ENCODE data around the gene DHRSX. TPM values are rescaled to one million over a fixed set of nuclear protein-coding genes. Genes with fewer than 3 reads are reported as not detected.

DHRSX gene
- total RNA-seq, 3 donors from 2014 or later (not counting 1 experiment from before 2014, with no cell fraction given), result 21.5 to 26.1 (median 22.9) TPM

DNA sequence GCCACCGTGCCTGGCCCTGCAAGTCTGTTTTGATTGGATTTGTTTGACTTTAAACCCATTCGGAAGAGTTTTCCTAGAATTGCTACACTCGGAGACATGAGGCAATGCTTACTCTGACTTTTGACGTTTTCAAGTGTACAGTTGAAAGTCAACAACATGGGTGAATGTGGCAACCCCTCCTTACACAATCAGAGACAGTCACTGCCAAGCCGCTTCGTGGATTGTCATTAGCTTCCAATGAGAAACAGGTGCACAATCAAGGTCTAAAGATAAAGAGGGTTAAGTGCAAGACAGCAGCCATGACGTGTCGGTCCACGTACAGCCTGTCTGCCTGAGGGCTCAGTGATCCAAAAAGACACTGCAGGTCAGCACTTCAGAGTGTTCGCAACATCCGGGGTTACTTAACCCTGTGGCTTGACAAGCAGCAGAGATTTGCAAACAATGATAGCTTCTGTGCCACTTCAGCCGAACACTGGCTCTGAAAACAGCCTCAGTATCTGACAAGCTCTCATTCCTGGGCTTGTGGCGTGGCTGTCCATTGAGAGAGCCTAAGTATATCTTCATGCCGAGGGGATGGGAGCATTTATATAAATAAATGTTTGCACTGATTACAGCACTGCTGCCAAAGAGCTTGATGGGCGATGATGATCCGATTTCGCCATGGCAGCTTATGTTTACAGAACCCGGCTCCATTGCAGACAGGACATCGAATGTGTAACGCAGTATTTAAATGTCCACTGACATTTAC lies 180.0 kb downstream of the DHRSX start:
- intact Hi-C loops (cut with micrococcal nuclease), result no loop called here
- TF ChIP-seq, protein P1, sequence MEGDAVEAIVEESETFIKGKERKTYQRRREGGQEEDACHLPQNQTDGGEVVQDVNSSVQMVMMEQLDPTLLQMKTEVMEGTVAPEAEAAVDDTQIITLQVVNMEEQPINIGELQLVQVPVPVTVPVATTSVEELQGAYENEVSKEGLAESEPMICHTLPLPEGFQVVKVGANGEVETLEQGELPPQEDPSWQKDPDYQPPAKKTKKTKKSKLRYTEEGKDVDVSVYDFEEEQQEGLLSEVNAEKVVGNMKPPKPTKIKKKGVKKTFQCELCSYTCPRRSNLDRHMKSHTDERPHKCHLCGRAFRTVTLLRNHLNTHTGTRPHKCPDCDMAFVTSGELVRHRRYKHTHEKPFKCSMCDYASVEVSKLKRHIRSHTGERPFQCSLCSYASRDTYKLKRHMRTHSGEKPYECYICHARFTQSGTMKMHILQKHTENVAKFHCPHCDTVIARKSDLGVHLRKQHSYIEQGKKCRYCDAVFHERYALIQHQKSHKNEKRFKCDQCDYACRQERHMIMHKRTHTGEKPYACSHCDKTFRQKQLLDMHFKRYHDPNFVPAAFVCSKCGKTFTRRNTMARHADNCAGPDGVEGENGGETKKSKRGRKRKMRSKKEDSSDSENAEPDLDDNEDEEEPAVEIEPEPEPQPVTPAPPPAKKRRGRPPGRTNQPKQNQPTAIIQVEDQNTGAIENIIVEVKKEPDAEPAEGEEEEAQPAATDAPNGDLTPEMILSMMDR (IDR thresholded peaks at IDR 0.05), result no peak
- DNase-seq, result no peak
- Histone ChIP-seq H3K27ac (ENCODE audit: low read length) (no peak overlapping the region), H3K9me3 (ENCODE audit: control insufficient read depth, insufficient read depth, low read length) (no peaks in the 10 kb centered on the region), H3K36me3 (ENCODE audit: control insufficient read depth, insufficient read depth, low read length) (no peaks in the 10 kb centered on the region), H3K4me1 (ENCODE audit: control insufficient read depth, insufficient read depth, low read length) (no peaks in the 10 kb centered on the region), H3K27me3 (ENCODE audit: control insufficient read depth, insufficient read depth, low read length) (no peaks in the 10 kb centered on the region), H3K4me3 (ENCODE audit: low read length) (no peak overlapping the region)
- peak in 1 of 3 donors; percentile 75 for ATAC-seq
- Mint-ChIP-seq H3K4me3 (no peak overlapping the region), H3K9me3 (no peaks in the 10 kb centered on the region), H3K36me3 (no peaks in the 10 kb centered on the region), H3K27ac (no peak overlapping the region), H3K27me3 (ENCODE audit: low read depth in 2 of 2) (no peaks in the 10 kb centered on the region), H3K4me1 (peaks cover 7 to 8% of the 10 kb centered on the region in 2 donors)
- 90% methylated on average over 20 of the region's 20 CpGs for WGBS (ENCODE audit: insufficient coverage)

GRCh38 chrX:2320089-2320488 lies 180.7 kb downstream of the DHRSX start:
- H3K27ac ChIP-seq (ENCODE audit: low read length), result no peak overlapping the region
- H3K27ac Mint-ChIP-seq, result no peak overlapping the region
- no peak overlapping the region for H3K4me3 Mint-ChIP-seq
- no peaks in the 10 kb centered on the region for H3K9me3 ChIP-seq (ENCODE audit: control insufficient read depth, insufficient read depth, low read length)
- no peaks in the 10 kb centered on the region for H3K4me1 ChIP-seq (ENCODE audit: control insufficient read depth, insufficient read depth, low read length)
- DNase-seq (no peak), ATAC-seq (no peak)
- no peaks in the 10 kb centered on the region for H3K27me3 ChIP-seq (ENCODE audit: control insufficient read depth, insufficient read depth, low read length)
- 83% methylated on average over 6 of the region's 7 CpGs for WGBS (ENCODE audit: insufficient coverage)
- no peaks in the 10 kb centered on the region for H3K36me3 Mint-ChIP-seq
- no peak overlapping the region for H3K4me3 ChIP-seq (ENCODE audit: low read length)
- no peaks in the 10 kb centered on the region for H3K27me3 Mint-ChIP-seq (ENCODE audit: low read depth in 2 of 2)
- no peaks in the 10 kb centered on the region for H3K9me3 Mint-ChIP-seq
- intact Hi-C loops (cut with micrococcal nuclease), result no loop called here
- H3K36me3 ChIP-seq (ENCODE audit: control insufficient read depth, insufficient read depth, low read length), result no peaks in the 10 kb centered on the region
- TF ChIP-seq, protein P1 (IDR thresholded peaks at IDR 0.05), result no peak
- peaks cover 1 to 4% of the 10 kb centered on the region in 2 donors for H3K4me1 Mint-ChIP-seq

DNA sequence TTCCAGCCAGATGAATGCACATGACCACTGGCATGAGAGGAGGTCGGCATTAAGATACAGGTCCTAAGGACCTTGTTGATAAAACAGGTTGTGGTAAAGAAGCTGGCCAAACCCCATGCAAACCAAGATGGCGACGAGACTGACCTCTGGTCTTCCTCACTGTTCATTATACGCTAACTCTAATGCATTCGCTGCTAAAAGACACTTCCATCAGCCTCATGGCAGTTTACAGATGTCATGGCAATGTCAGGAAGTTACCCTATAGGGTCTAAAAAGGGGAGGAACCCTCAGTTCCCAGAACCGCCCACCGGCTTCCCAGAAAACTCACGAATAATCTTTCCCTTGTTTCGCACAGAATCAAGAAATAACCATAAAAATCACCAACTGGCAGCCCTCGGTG lies 182.4 kb downstream of the DHRSX start:
- H3K9me3 ChIP-seq (ENCODE audit: control insufficient read depth, insufficient read depth, low read length), result no peaks in the 10 kb centered on the region
- H3K27ac ChIP-seq (ENCODE audit: low read length), result no peak overlapping the region
- Mint-ChIP-seq H3K27me3 (ENCODE audit: low read depth in 2 of 2) (no peaks in the 10 kb centered on the region), H3K27ac (no peak overlapping the region), H3K4me3 (no peak overlapping the region), H3K9me3 (no peaks in the 10 kb centered on the region), H3K36me3 (no peaks in the 10 kb centered on the region), H3K4me1 (no peaks in the 10 kb centered on the region)
- ATAC-seq, result no peak
- TF ChIP-seq, protein P1 (IDR thresholded peaks at IDR 0.05), result no peak
- intact Hi-C loops (cut with micrococcal nuclease), result no loop called here
- H3K27me3 ChIP-seq (ENCODE audit: control insufficient read depth, insufficient read depth, low read length), result no peaks in the 10 kb centered on the region
- no peak for DNase-seq
- WGBS (ENCODE audit: insufficient coverage), result 98% methylated on average over 10 of the region's 10 CpGs
- H3K4me3 ChIP-seq (ENCODE audit: low read length), result no peak overlapping the region
- no peaks in the 10 kb centered on the region for H3K4me1 ChIP-seq (ENCODE audit: control insufficient read depth, insufficient read depth, low read length)
- no peaks in the 10 kb centered on the region for H3K36me3 ChIP-seq (ENCODE audit: control insufficient read depth, insufficient read depth, low read length)
